ENCODE data around the gene DUSP10.

- TF ChIP-seq, protein P1, sequence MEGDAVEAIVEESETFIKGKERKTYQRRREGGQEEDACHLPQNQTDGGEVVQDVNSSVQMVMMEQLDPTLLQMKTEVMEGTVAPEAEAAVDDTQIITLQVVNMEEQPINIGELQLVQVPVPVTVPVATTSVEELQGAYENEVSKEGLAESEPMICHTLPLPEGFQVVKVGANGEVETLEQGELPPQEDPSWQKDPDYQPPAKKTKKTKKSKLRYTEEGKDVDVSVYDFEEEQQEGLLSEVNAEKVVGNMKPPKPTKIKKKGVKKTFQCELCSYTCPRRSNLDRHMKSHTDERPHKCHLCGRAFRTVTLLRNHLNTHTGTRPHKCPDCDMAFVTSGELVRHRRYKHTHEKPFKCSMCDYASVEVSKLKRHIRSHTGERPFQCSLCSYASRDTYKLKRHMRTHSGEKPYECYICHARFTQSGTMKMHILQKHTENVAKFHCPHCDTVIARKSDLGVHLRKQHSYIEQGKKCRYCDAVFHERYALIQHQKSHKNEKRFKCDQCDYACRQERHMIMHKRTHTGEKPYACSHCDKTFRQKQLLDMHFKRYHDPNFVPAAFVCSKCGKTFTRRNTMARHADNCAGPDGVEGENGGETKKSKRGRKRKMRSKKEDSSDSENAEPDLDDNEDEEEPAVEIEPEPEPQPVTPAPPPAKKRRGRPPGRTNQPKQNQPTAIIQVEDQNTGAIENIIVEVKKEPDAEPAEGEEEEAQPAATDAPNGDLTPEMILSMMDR (IDR thresholded peaks at IDR 0.05 in 2 of 3, conservative IDR thresholded peaks at IDR 0.05 in 1 of 3; ENCODE audit: borderline replicate concordance in 1 of 3, insufficient read depth in 1 of 3, low read depth in 2 of 3, low read length in 2 of 3) = no peak
- TF ChIP-seq POLR2A (IDR thresholded peaks at IDR 0.05; ENCODE audit: borderline replicate concordance, extremely low read depth, insufficient read depth, insufficient read length) (no peak), MAX (IDR thresholded peaks at IDR 0.05) (no peak), POLR2AphosphoS5 (IDR thresholded peaks at IDR 0.05; ENCODE audit: low read depth, low read length) (no peak)
Observed at GRCh38 chr1:221672965-221673364, 68.9 kb downstream of the DUSP10 start.

Measured in HCT116 (cell line).